Loucy (cell line): Measurements from ENCODE around the gene TARBP2.

Experiments used
- H2AFZ ChIP-seq: fragments of 200-600 bp; sonication (generic); 2 replicates; pipeline ENCODE4 v1.6.0; 2016; ENCODE audit warnings: antibody characterized with exemption, mild to moderate bottlenecking, low read length, moderate library complexity
- H3F3A ChIP-seq: fragments of 200-600 bp; 2 replicates; pipeline ENCODE4 v1.6.0; 2016; ENCODE audit warnings: antibody characterized with exemption, low read depth, mild to moderate bottlenecking
- H3K27me3 ChIP-seq: fragments of 200-600 bp; sonication (generic); 2 replicates; pipeline ENCODE4 v1.6.1; 2014; ENCODE audit warnings: low read length, mild to moderate bottlenecking; ENCODE audit not compliant: insufficient read depth, poor library complexity, severe bottlenecking
- H3K36me3 ChIP-seq: fragments of 200-600 bp; sonication (generic); 2 replicates; pipeline ENCODE4 v1.6.1; 2016; ENCODE audit warnings: low read length; ENCODE audit not compliant: insufficient read depth
- H3K4me1 ChIP-seq: fragments of 200-600 bp; sonication (generic); 2 replicates; pipeline ENCODE4 v1.5.1; 2014; ENCODE audit warnings: low read length, mild to moderate bottlenecking; ENCODE audit not compliant: insufficient read depth, poor library complexity, severe bottlenecking
- H3K4me2 ChIP-seq: fragments of 200-600 bp; sonication (generic); 2 replicates; pipeline ENCODE4 v1.6.0; 2014; ENCODE audit warnings: antibody characterized with exemption, low read length, low read depth, mild to moderate bottlenecking; ENCODE audit not compliant: poor library complexity, severe bottlenecking
- H3K4me3 ChIP-seq: fragments of 200-600 bp; sonication (generic); 2 replicates; pipeline ENCODE4 v1.5.1; 2014; ENCODE audit warnings: low read length, mild to moderate bottlenecking, mixed read lengths; ENCODE audit not compliant: poor library complexity, severe bottlenecking
- H3K79me2 ChIP-seq: fragments of 200-600 bp; sonication (generic); 2 replicates; pipeline ENCODE4 v1.6.1; 2014; ENCODE audit warnings: low read length; ENCODE audit not compliant: insufficient read depth
- H3K9ac ChIP-seq: fragments of 200-600 bp; sonication (generic); 2 replicates; pipeline ENCODE4 v1.6.0; 2014; ENCODE audit warnings: mild to moderate bottlenecking, low read depth, low read length, moderate library complexity; ENCODE audit not compliant: poor library complexity, severe bottlenecking
- H3K9me2 ChIP-seq: fragments of 200-600 bp; sonication (generic); replicated peaks from 2 replicates; pipeline ENCODE4 v1.6.1; 2016; ENCODE audit warnings: low read depth, low read length, mixed read lengths
- H3K9me3 ChIP-seq: fragments of 200-600 bp; sonication (generic); 2 replicates; pipeline ENCODE4 v1.6.1; 2014; ENCODE audit warnings: mild to moderate bottlenecking, antibody characterized with exemption, low read length, low read depth; ENCODE audit not compliant: insufficient read depth
- H4K20me1 ChIP-seq: fragments of 200-600 bp; sonication (generic); 2 replicates; pipeline ENCODE4 v1.6.0; 2014; ENCODE audit warnings: antibody characterized with exemption, low read length, mild to moderate bottlenecking; ENCODE audit not compliant: insufficient read depth, poor library complexity, severe bottlenecking
- CTCF ChIP-seq: fragments of 200-600 bp; sonication (generic); conservative IDR thresholded peaks from 2 replicates; pipeline ENCODE4 v1.5.1; 2014; ENCODE audit warnings: mild to moderate bottlenecking, antibody characterized with exemption, low read length
- EZH2phosphoT487 ChIP-seq: fragments of 200-600 bp; IDR thresholded peaks from 2 replicates; pipeline ENCODE4 v1.6.1; 2018; ENCODE audit warnings: antibody characterized with exemption, mild to moderate bottlenecking, moderate library complexity, borderline replicate concordance

The TARBP2 gene

GRCh38 chr12:53453953-53454640, 47.0 kb upstream of the TARBP2 start:
- peak overlapping the region; percentile 97 for H3K4me3 ChIP-seq
- H3K4me1 ChIP-seq = peaks cover 52% of the 10 kb centered on the region
- peak overlapping the region; percentile 98 for H3K9ac ChIP-seq
- peaks cover 69% of the 10 kb centered on the region for H3K79me2 ChIP-seq
- H3K9me2 ChIP-seq = no peaks in the 10 kb centered on the region
- 0 out of 2 replicates have a peak, but pooled peaks cover 5% of the 10 kb centered on the region for H3F3A ChIP-seq
- peak overlapping the region; percentile 87 for H3K4me2 ChIP-seq
- H4K20me1 ChIP-seq = peaks cover 65% of the 10 kb centered on the region
- no peak overlapping the region for H2AFZ ChIP-seq
- no peaks in the 10 kb centered on the region for H3K27me3 ChIP-seq
- no peak for TF ChIP-seq CTCF
- no peaks in the 10 kb centered on the region for H3K9me3 ChIP-seq
- peaks cover 51% of the 10 kb centered on the region for H3K36me3 ChIP-seq

- H3K27me3 ChIP-seq = no peaks in the 10 kb centered on the region
- H4K20me1 ChIP-seq = peaks cover 71% of the 10 kb centered on the region
- peaks cover 76% of the 10 kb centered on the region for H3K79me2 ChIP-seq
- TF ChIP-seq CTCF (no peak), EZH2phosphoT487 (no peak)
- H3K4me2 ChIP-seq = peak overlapping the region; percentile 87
- no peaks in the 10 kb centered on the region for H3K9me2 ChIP-seq
- 0 out of 2 replicates have a peak, but pooled peaks cover 5% of the 10 kb centered on the region for H3F3A ChIP-seq
- peaks cover 57% of the 10 kb centered on the region for H3K4me1 ChIP-seq
- H2AFZ ChIP-seq = no peak overlapping the region
- H3K9ac ChIP-seq = peak overlapping the region; percentile 98
- peaks cover 57% of the 10 kb centered on the region for H3K36me3 ChIP-seq
- H3K4me3 ChIP-seq = peak overlapping the region; percentile 97
- H3K9me3 ChIP-seq = no peaks in the 10 kb centered on the region
Observed at GRCh38 chr12:53454707-53455106, 46.4 kb upstream of the TARBP2 start.

- TF ChIP-seq EZH2phosphoT487 (no peak), CTCF (no peak)
- H3K9me2 ChIP-seq = no peaks in the 10 kb centered on the region
- peaks cover 97% of the 10 kb centered on the region for H3K79me2 ChIP-seq
- H3K9me3 ChIP-seq = no peaks in the 10 kb centered on the region
- peaks cover 92% of the 10 kb centered on the region for H4K20me1 ChIP-seq
- no peak overlapping the region for H2AFZ ChIP-seq
- H3K27me3 ChIP-seq = no peaks in the 10 kb centered on the region
- no peak overlapping the region for H3K9ac ChIP-seq
- H3K36me3 ChIP-seq = peaks cover 78% of the 10 kb centered on the region
- H3K4me3 ChIP-seq = no peak overlapping the region
- H3F3A ChIP-seq = 0 out of 2 replicates have a peak, but pooled peaks cover 5% of the 10 kb centered on the region
- H3K4me2 ChIP-seq = peak overlapping the region; percentile 87
- H3K4me1 ChIP-seq = peaks cover 74% of the 10 kb centered on the region
Observed at GRCh38 chr12:53456654-53457366, 44.3 kb upstream of the TARBP2 start.
